ES-I3 (cell line): ENCODE data around the gene WDR54.
A peak's percentile ranks its signal among the peaks of the same experiment; 100 is the strongest.
"Not testable (repeated sequence)": the region's sequence is repeated elsewhere in the genome, so short reads cannot be mapped to it uniquely, and the experiment has no call there.

Experiments used
- H3K36me3 ChIP-seq: 2 replicates; pipeline ENCODE4 v1.6.1; 2013; ENCODE audit warnings: mild to moderate bottlenecking, low read length, control low read depth, moderate library complexity; ENCODE audit not compliant: insufficient read depth
- H3K4me1 ChIP-seq: 2 replicates; pipeline ENCODE4 v1.6.1; 2013; ENCODE audit warnings: mild to moderate bottlenecking, control low read depth, low read length; ENCODE audit not compliant: insufficient read depth
- H3K9ac ChIP-seq: 2 replicates; pipeline ENCODE4 v1.6.1; 2013; ENCODE audit warnings: low read depth, mild to moderate bottlenecking, low read length, moderate library complexity
- H3K9me3 ChIP-seq: 2 replicates; pipeline ENCODE4 v1.6.1; 2013; ENCODE audit warnings: mild to moderate bottlenecking, low read length, moderate library complexity; ENCODE audit not compliant: control insufficient read depth, insufficient read depth

Gene WDR54

DNA sequence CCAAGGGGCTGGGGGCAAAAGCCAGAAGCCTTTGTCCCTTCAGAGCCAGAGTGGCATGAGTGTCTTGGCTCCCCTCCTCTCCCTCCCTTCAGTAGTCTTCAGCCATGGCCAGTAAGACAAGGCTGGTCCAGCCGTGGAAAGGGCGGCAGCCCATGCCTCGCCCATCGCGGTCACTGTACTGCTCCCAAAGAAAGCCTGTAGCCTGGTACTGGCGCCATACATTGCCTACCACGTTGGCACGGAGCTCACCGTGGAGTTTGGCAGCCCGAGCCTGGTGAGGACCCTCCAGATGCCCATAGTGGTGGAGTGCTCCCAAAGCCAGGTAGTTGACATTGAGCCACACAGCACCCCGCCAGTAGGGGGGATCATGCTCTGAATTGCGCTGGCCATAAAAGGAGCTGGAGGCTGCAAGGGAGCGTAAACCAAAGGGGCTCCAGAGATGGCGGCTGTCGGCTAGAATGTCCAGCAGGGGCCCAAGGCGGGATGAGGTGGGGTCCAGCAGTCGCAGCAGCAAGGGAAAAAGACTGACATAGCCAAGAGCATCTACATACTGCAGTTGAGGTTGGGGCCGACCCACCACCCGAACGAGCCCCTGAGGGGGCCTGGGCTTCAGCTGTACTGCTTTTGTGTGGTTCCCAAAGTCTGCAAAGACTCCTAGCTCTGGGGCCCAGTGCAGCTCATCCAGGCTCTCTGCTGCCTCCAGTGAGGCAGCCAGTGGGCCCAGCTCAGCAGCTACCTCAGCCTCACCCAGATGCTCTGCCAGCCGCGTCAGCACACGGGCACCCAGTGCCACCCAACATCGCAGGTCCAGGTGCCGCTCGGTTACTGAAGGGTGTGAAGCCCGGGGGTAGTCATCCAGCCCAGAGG, 39.9 kb downstream of the WDR54 start:
- Histone ChIP-seq H3K9ac (no peak overlapping the region), H3K9me3 (no peaks in the 10 kb centered on the region), H3K4me1 (peaks cover 7% of the 10 kb centered on the region), H3K36me3 (no peaks in the 10 kb centered on the region)

DNA sequence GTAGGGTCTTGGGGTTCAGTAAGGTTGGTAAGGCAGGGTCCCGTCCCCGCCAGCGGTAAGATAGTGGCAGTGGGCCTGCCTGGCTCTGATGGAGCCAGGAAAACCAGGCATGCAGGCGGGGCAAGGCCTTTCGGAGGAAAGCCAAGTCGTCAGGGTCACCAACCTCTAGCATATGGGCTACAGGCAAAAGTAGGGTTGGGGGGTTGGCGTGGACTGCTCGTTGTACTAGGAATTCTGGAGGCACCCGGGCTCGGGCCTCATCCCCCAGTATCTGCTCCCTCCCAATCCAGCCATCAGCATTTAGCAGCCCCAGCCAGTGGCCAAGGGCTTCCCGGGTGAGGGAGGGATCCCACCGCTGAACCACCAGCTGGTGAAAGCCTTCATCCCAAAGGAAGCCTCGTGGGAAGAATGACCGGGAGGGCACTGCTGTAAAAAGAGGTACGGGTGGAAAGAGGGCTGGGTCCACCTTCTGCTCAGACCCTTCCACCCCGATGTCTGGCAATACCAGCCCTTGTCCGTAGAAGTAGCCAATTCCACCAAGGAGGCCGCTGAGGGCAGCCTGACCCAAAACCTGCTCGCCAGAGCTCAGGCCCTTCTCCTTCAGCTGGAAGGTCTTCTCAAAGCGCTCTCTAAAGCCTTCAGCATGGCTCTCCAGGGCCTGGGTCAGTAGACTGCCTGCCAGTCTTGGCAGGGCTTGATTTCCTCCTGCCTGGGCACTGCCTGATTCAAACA, 40.7 kb downstream of the WDR54 start:
- H3K36me3 ChIP-seq, result no peaks in the 10 kb centered on the region
- no peaks in the 10 kb centered on the region for H3K9me3 ChIP-seq
- H3K9ac ChIP-seq, result no peak overlapping the region
- H3K4me1 ChIP-seq, result 0 out of 2 replicates have a peak, but pooled peaks cover 3% of the 10 kb centered on the region

- no peaks in the 10 kb centered on the region for H3K36me3 ChIP-seq
- H3K9ac ChIP-seq, result no peak overlapping the region
- 0 out of 2 replicates have a peak, but pooled peaks cover 3% of the 10 kb centered on the region for H3K4me1 ChIP-seq
- H3K9me3 ChIP-seq, result no peaks in the 10 kb centered on the region
Measured at GRCh38 chr2:74462786-74463105, 41.2 kb downstream of the WDR54 start.

- peak overlapping the region; percentile 79 for H3K9ac ChIP-seq
- H3K4me1 ChIP-seq, result 0 out of 2 replicates have a peak, but pooled peaks cover under 1% of the 10 kb centered on the region
- no peaks in the 10 kb centered on the region for H3K9me3 ChIP-seq
Measured at GRCh38 chr2:74464406-74464805, 42.9 kb downstream of the WDR54 start.

DNA sequence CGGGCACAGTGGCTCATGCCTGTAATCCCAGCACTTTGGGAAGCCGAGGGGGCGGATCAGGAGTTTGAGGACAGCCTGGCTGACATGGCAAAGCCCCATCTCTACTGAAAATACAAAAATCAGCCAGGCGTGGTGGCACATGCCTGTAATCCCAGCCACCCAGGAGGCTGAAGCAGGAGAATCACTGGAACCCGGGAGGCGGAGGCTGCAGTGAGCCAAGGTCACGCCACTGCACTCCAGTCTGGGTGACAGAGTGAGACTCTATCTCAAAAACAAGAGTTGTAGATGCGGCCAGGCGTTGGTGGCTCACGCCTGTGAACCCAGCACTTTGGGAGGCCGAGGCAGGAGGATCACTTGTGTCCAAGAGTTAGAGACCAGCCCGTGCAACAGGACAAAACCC, 49.2 kb downstream of the WDR54 start:
- not testable (repeated sequence) for H3K9ac ChIP-seq, H3K36me3 ChIP-seq, H3K9me3 ChIP-seq, H3K4me1 ChIP-seq

More at GRCh38 chr2:74464406-74464805, 42.9 kb downstream of the WDR54 start:
- no peaks in the 10 kb centered on the region for H3K36me3 ChIP-seq

DNA sequence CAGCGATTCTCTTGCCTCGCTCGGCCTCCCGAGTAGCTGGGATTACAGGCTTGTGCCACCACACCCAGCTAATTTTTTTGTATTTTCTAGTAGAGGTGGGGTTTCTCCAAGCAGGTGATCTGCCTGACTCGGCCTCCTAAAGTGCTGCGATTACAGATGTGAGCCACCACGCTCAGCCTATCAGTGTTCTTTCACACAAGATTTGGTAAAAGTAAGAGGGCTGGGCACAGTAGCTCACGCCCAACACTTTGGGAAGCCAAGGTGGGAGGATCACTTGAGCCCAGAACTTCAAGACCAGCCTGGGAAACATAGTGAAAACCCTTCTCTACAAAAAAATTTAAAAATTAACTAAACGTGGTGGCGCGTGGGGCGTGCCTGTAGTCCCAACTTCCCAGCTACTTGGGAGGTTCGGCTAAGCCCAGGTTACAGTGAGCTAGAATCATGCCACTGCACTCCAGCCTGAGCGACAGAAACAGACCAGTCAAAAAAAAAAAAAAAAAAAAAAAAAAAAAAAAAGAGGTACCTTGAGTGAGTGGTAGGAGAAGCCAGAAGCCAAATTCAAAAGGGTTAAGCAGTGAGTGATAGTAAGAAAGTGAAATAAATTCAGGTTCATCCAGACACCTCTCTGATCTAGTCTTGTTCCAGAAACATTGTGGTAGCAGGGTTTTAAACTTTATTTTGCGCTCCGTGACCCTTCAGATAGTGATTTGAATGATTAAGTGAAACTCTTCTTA, 50.0 kb downstream of the WDR54 start:
- Histone ChIP-seq H3K4me1 (no peaks in the 10 kb centered on the region), H3K9ac (peak overlapping the region; percentile 78), H3K36me3 (no peaks in the 10 kb centered on the region; the same call in 1 of the 2 replicates), H3K9me3 (no peaks in the 10 kb centered on the region)

- no peaks in the 10 kb centered on the region for H3K4me1 ChIP-seq
- H3K9me3 ChIP-seq, result no peaks in the 10 kb centered on the region
- H3K36me3 ChIP-seq, result no peaks in the 10 kb centered on the region; the same call in 1 of the 2 replicates
- H3K9ac ChIP-seq, result peak within 1 kb of the TSS; percentile 78
Measured at GRCh38 chr2:74472086-74472944, 50.8 kb downstream of the WDR54 start, which contains the start of gene MRPL53. Gene MRPL53 (minus strand): TSS chr2:74472680. CDS start chr2:74472660, 20 bp downstream.

DNA sequence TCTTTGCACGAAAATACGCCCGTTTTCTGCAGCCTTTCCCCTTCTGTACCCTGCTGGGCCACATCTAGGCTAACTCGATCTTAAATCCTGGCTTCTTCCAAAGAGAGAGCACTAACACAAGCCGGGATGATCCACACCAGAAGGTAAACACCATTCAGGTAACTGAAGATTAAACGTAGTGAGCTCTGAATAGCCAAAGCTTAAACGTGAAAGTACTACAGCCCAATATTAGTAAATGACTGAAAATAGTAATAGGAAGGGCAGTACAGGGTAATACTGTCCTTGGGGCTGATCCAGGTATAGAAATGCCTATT, 51.4 kb downstream of the WDR54 start:
- Histone ChIP-seq H3K9ac (peak overlapping the region; percentile 78), H3K36me3 (no peaks in the 10 kb centered on the region; the same call in 1 of the 2 replicates), H3K4me1 (no peaks in the 10 kb centered on the region), H3K9me3 (no peaks in the 10 kb centered on the region)

- Histone ChIP-seq H3K4me1 (no peaks in the 10 kb centered on the region), H3K9ac (no peak overlapping the region), H3K36me3 (no peaks in the 10 kb centered on the region; the same call in none of the 2 replicates), H3K9me3 (no peaks in the 10 kb centered on the region)
Measured at GRCh38 chr2:74474481-74474880, 53.0 kb downstream of the WDR54 start.

DNA sequence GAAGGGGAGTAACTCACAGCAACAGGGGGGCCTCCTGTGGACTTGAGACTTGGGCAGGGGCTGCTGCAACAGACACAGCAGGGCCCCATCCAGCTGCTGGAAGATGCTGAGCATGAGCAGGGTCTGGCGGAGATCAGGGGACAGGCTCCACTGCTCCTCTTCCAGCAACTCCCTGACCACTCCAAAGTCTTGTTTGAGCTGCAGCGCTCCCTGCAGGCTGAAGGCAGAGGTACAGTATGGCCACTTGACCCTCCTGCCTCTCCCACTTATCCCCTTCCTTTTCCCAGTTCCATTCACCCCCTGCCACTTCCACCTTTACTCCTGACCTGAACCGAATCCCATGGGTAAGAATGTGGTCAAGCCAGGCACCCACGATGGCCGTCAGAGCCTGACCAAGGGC, 53.4 kb downstream of the WDR54 start:
- Histone ChIP-seq H3K36me3 (no peaks in the 10 kb centered on the region; the same call in none of the 2 replicates), H3K4me1 (no peaks in the 10 kb centered on the region), H3K9me3 (no peaks in the 10 kb centered on the region), H3K9ac (no peak overlapping the region)
